Measurements from ENCODE around the gene AKR1C3. TPM values are rescaled to one million over a fixed set of nuclear protein-coding genes. Genes with fewer than 3 reads are reported as not detected.

Gene AKR1C3
- total RNA-seq, 1 experiment from 2014 or later, result 0.62 TPM

- Histone ChIP-seq H3K4me1 (ENCODE audit: control insufficient read depth, insufficient read depth, low read length) (no peaks in the 10 kb centered on the region), H3K9me3 (ENCODE audit: control insufficient read depth, insufficient read depth, low read depth, low read length) (no peaks in the 10 kb centered on the region), H3K27ac (ENCODE audit: low read length) (no peak overlapping the region), H3K36me3 (ENCODE audit: control insufficient read depth, insufficient read depth, low read length) (no peaks in the 10 kb centered on the region), H3K27me3 (ENCODE audit: control insufficient read depth, insufficient read depth, low read length) (no peaks in the 10 kb centered on the region), H3K4me3 (ENCODE audit: low read depth in 2 of 2, low read length in 2 of 2) (no peak overlapping the region)
- POLR2A ChIA-PET, result no interaction called here
- intact Hi-C loops (cut with micrococcal nuclease; ENCODE audit: unreplicated experiment), result no loop called here
- CTCF ChIA-PET, result no interaction called here
- in situ Hi-C loops (cut with HindIII; ENCODE audit: low pct_unique_long_range_greater_than_20kb, low sequenced_read_pairs), result no loop called here
- no TSS peak for BruUV-seq (replicated peaks)
- TF ChIP-seq TCF7L2 (IDR thresholded peaks at IDR 0.05; ENCODE audit: low read depth, low read length) (no peak), SIN3A (IDR thresholded peaks at IDR 0.05; ENCODE audit: borderline replicate concordance, insufficient read depth, low read depth, low read length) (no peak), POLR2AphosphoS5 (IDR thresholded peaks at IDR 0.05; ENCODE audit: low read depth, low read length) (no peak)
- TF ChIP-seq, protein P1, sequence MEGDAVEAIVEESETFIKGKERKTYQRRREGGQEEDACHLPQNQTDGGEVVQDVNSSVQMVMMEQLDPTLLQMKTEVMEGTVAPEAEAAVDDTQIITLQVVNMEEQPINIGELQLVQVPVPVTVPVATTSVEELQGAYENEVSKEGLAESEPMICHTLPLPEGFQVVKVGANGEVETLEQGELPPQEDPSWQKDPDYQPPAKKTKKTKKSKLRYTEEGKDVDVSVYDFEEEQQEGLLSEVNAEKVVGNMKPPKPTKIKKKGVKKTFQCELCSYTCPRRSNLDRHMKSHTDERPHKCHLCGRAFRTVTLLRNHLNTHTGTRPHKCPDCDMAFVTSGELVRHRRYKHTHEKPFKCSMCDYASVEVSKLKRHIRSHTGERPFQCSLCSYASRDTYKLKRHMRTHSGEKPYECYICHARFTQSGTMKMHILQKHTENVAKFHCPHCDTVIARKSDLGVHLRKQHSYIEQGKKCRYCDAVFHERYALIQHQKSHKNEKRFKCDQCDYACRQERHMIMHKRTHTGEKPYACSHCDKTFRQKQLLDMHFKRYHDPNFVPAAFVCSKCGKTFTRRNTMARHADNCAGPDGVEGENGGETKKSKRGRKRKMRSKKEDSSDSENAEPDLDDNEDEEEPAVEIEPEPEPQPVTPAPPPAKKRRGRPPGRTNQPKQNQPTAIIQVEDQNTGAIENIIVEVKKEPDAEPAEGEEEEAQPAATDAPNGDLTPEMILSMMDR (IDR thresholded peaks at IDR 0.05), result no peak
- TF ChIP-seq, protein P2, sequence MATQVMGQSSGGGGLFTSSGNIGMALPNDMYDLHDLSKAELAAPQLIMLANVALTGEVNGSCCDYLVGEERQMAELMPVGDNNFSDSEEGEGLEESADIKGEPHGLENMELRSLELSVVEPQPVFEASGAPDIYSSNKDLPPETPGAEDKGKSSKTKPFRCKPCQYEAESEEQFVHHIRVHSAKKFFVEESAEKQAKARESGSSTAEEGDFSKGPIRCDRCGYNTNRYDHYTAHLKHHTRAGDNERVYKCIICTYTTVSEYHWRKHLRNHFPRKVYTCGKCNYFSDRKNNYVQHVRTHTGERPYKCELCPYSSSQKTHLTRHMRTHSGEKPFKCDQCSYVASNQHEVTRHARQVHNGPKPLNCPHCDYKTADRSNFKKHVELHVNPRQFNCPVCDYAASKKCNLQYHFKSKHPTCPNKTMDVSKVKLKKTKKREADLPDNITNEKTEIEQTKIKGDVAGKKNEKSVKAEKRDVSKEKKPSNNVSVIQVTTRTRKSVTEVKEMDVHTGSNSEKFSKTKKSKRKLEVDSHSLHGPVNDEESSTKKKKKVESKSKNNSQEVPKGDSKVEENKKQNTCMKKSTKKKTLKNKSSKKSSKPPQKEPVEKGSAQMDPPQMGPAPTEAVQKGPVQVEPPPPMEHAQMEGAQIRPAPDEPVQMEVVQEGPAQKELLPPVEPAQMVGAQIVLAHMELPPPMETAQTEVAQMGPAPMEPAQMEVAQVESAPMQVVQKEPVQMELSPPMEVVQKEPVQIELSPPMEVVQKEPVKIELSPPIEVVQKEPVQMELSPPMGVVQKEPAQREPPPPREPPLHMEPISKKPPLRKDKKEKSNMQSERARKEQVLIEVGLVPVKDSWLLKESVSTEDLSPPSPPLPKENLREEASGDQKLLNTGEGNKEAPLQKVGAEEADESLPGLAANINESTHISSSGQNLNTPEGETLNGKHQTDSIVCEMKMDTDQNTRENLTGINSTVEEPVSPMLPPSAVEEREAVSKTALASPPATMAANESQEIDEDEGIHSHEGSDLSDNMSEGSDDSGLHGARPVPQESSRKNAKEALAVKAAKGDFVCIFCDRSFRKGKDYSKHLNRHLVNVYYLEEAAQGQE (IDR thresholded peaks at IDR 0.05; ENCODE audit: insufficient read depth in 1 of 2, low read depth in 2 of 2, low read length in 1 of 2), result no peak
- ATAC-seq, result no peak
- DNase-seq (ENCODE audit: low read depth, low spot score), result no peak
These were observed 48.9 kb downstream of the AKR1C3 start for GRCh38 chr10:5143137-5143536.

- CTCF ChIA-PET, result no interaction called here
- ATAC-seq, result no peak
- Histone ChIP-seq H3K4me3 (ENCODE audit: low read depth in 2 of 2, low read length in 2 of 2) (no peak overlapping the region), H3K9me3 (ENCODE audit: control insufficient read depth, insufficient read depth, low read depth, low read length) (no peaks in the 10 kb centered on the region), H3K4me1 (ENCODE audit: control insufficient read depth, insufficient read depth, low read length) (no peaks in the 10 kb centered on the region), H3K27me3 (ENCODE audit: control insufficient read depth, insufficient read depth, low read length) (no peaks in the 10 kb centered on the region), H3K36me3 (ENCODE audit: control insufficient read depth, insufficient read depth, low read length) (no peaks in the 10 kb centered on the region), H3K27ac (ENCODE audit: low read length) (no peak overlapping the region)
- no TSS peak for BruUV-seq (replicated peaks)
- POLR2A ChIA-PET, result no interaction called here
- DNase-seq (ENCODE audit: low read depth, low spot score), result no peak
- intact Hi-C loops (cut with micrococcal nuclease; ENCODE audit: unreplicated experiment), result no loop called here
- TF ChIP-seq TCF7L2 (IDR thresholded peaks at IDR 0.05; ENCODE audit: low read depth, low read length) (no peak), SIN3A (IDR thresholded peaks at IDR 0.05; ENCODE audit: borderline replicate concordance, insufficient read depth, low read depth, low read length) (no peak), POLR2AphosphoS5 (IDR thresholded peaks at IDR 0.05; ENCODE audit: low read depth, low read length) (no peak)
- TF ChIP-seq, protein P1 (IDR thresholded peaks at IDR 0.05), result no peak
- TF ChIP-seq, protein P2 (IDR thresholded peaks at IDR 0.05; ENCODE audit: insufficient read depth in 1 of 2, low read depth in 2 of 2, low read length in 1 of 2), result no peak
- in situ Hi-C loops (cut with HindIII; ENCODE audit: low pct_unique_long_range_greater_than_20kb, low sequenced_read_pairs), result no loop called here
These were observed 52.7 kb downstream of the AKR1C3 start for GRCh38 chr10:5146920-5147254.

All from Panc1 (cell line).